Activated gamma-delta T cell treated with anti-CD3 and anti-CD28 coated beads, Interleukin-2, amount 50 U/mL, for 16 hours (primary cell): ENCODE data around the gene KLRC4.
"Not testable (repeated sequence)": the region's sequence is repeated elsewhere in the genome, so short reads cannot be mapped to it uniquely, and the experiment has no call there.

Experiments used
- DNase-seq: peaks from one replicate; pipeline ENCODE4 v3.0.0-alpha.2; 2020; ENCODE audit warnings: low read depth

Gene KLRC4

DNA sequence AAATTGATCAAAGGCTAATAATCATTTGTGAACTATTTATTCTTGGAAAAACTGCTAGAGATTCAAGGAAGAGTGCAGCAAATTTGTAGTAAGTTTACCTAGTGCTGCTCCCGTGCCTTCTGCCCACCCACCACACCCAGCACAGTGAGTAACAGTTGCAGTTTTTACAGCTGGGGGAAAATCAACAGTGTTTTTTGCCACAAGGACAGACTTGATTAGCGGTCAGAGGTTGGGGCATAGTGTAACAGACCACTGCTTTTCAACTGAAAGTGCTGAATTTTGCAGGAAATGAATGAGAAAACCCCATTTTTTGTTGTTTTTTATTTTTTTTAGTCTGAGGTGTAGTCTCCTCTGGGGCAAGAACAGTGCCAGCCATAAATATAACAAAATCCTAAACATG lies 12.3 kb downstream of the KLRC4 start:
- DNase-seq: no peak

DNA sequence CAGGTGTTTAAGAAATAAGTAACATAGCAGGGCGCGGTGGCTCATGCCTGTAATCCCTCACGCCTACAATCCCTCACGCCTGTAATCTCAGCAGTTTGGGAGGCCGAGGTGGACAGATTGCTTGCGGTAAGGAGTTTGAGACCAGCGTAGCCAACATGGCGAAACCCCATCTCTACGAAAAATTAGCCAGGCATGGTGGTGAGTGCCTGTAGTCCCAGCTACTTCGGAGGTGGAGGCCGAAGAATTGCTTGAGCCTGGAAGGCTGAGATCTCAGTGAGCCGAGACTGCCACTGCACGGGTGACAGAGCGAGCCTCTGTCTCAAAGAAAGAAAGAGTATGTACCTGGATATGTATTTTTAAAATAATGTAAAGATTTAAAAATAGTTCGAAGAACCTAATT lies 13.4 kb downstream of the KLRC4 start:
- DNase-seq: not testable (repeated sequence)

DNA sequence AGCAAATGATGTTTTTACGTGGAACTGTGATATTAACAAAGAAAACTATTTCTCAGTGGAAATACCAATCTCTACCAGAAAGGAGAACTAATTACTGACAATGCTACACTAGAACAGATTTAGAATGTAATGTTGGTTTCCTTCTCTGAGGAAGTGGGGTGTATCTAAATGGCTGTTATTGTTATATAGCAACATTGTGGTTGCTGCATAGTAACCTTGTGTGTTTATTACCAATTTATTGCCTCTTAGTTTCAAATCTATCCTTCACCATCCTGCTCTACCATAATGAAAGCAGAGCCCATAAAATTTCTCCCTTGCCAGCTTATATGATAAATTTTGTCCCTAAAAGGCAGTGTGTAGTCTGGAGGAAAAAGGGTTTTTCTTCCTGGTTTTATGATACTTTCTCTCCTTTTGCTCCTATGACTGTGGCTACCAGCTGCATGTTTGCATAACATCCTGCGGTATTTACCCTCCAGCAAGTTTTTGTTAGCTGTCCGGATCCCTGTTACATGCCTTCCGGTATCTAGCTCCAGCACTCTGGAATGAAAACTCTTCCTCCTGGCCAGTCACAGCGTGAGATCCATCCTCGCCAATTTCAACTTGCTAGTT lies 14.1 kb downstream of the KLRC4 start:
- DNase-seq: no peak

DNA sequence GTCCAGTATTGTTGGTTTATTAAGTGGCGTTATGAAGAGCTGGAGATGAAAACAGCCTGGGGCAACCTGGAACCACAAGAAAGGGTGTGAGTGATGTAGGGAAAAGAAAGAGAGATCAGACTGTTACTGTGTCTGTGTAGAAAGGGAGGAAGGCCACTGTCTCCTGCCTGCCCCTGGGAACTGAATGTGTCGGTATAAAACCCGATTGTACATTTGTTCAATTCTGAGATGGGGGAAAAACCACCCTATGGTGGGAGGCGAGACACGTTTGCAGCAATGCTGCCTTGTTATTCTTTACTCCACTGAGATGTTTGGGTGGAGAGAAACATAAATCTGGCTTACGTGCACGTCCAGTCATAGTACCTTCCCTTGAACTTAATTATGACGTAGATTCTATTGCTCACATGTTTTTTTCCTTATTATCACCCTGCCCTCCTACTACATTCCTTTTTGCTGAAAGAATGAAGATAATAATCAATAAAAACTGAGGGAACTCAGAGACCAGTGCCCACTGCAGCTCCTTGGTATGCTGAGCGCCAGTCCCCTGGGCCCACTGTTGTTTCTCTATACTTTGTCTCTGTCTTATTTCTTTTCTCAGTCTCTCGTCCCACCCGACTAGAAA lies 14.9 kb downstream of the KLRC4 start:
- DNase-seq: not testable (repeated sequence)

DNA sequence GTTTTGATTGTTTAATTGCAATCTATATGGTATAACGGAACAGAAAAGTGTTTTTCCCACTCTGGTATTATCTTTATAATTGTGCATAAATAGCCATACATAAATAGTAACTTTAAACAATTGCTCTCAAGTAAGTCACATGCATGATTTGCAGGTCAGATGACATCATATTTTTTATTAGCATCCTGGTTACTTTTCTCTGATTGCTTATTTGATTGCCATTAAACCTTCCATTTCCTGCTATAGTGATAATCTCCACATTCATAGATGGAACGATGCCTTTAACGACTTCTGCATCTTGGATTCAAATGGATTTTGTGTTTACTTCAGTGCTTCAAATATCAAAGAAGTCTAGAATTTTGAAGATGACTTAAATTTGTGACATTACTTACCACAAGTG lies 16.3 kb downstream of the KLRC4 start:
- no peak for DNase-seq

DNA sequence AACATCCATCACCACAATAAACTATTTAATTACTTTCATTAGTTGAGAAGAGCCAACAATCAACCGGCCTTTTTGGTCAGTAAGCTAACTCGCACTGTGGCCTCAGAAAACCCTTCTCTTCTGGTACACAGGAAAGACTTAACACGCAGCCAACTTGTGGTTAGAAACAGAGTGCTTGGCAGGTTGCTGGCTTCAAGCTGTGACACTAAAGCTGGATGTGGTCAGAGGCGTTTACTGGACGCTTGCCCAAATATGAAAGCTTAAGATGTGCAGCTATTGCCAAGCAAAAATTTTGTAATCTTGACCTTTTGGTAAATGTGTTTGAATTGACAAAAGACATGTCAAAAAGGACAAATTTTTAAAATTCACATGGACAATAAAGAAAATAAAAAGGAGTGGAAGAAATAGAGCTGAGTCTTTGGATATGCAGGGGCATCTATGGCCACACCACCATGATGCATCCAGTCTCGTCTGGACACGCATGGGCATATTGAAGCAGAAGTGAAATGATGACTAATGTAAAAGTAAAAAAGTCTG lies 17.1 kb downstream of the KLRC4 start:
- DNase-seq: no peak

DNA sequence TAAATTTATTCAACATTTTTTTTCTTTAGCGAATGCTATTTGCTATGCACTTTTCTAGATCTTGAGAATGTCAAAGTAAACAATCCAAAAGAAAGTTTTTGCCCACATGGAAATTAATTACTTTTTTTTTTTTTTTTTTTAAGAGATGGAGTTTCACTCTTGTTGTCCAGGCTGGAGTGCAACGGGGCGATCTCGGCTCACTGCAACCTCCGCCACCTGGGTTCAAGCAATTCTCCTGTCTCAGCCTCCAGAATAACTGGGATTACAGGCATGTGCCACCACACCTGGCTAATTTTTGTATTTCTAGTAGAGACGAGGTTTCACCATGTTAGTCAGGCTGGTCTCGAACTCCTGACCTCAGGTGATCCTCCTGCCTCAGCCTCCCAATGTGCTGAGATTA lies 18.6 kb downstream of the KLRC4 start:
- not testable (repeated sequence) for DNase-seq

DNA sequence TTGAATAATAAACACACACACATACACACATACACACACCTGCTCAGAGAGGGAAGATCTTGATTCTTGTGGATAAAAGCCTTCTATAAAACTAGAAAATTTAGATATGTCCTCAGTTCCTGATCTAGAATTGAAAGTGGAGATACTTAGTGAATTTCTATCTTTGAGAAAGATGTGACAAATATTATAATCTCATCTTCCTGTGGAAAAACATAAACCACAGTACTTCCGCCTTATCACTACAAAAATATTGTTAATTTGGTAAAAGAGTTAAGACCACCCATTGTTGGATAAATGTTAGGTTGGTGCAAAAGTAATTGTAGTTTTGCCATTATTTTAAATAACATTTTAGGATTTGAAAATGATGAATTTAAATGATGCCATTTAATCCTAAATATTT lies 19.7 kb downstream of the KLRC4 start, which contains the start of gene KLRK1:
KLRK1 (minus strand) TSS at position 138 of the 400 bp plus-strand sequence. CDS start 1,231 bp downstream, outside the sequence.
- DNase-seq: no peak

DNA sequence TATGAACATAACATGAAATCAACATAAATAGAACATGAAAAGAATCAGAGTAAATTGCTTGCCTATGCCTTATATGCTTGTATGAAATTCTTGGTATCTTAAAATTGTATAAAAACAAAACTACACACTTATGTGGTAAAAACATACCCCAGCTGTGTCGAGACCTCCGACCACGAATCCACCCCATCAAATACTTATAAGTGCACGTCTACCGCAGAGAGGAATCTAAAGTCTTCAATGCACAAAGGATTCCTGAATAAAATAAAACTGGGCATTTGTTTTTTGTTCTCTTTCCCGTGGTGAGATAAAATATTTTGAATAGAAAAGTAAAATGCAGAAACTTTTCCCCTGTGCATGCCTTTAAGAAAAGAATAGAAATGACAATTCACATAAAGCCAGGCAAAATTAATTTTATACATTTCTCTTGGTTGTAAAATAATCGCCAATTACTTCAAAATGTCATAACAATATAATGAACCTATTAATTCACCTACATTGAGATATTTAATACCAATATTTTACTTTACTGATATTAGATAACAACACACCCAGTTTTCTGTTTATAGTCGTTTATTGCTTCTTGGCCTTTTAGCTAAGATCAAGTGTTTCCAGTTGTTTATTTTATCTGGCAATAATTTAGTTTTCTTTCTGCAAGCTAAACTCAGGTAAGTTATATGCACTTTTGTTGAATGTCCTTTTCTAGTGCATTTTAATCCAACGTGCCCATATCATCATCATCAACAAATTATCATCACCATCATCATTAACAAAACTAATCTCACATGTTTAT lies 20.7 kb downstream of the KLRC4 start:
- no peak for DNase-seq

DNA sequence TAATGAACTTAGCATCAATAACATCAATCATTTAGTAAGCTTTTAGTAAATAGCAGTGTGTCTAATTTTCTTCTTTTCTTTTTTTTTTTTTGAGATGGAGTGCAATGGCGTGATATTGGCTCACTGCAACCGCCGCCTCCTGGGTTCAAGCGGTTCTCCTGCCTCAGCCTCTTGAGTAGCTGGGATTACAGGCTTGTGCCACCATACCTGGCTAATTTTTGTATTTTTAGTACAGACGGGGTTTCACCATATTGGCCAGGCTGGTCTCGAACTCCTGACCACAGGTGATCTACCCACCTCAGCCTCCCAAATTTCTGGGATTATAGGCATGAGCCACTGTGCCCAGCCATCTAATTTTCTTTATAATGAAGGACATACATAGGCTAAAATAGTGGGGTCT lies 22.1 kb downstream of the KLRC4 start:
- DNase-seq: not testable (repeated sequence)

DNA sequence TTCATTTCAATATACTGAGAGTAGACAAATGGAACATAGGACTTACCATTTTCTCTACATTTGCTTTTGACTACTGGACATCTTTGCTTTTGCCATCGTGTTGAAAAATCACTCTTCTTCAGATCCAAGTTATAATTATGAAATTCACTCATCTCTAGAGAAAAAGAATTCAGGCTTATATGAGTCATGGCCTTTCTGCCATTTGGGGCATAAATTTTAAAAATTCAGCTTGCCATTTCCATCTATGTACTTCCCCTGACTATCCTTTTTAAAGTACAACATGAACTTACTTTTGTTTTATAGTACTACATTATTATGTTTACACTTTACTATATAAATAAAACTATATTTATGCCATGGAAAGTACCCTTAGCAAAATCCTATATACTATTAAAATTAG lies 22.7 kb downstream of the KLRC4 start:
- no peak for DNase-seq

DNA sequence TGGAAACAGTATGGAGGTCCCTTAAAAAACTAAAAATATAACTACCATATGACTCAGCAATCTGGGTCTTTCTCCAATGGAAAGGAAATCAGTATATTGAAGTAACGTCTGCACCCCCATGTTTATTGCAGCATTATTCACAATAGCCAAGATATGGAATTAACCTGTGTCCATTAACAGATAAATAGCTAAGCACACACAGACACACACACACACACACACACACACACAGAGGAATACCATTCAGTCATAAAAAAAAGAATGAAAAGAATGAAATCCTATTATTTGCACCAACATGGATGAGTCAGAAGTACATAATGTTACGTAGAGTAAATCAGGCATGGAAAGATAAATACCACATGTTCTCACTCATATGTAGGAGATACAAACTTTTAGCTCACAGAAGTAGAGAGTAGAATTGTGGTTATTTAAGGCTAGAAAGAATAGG lies 24.4 kb downstream of the KLRC4 start:
- no peak for DNase-seq

DNA sequence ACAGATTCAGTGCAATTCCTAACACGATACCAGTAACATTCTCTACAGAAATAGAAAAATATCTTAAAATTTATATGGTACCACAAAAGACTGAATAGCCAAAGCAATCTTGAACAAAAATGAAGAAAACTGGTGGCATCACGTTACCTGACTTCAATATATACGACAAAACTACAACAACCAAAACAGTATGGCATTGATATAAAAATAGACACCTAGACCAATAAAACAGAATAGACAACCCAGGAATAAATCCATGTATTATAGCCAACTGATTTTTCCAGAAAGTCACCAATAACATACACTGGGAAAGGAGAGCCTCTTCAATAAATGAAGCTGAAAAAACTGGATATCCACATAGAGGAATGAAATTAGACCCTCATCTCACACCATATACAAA lies 25.4 kb downstream of the KLRC4 start:
- no peak for DNase-seq

DNA sequence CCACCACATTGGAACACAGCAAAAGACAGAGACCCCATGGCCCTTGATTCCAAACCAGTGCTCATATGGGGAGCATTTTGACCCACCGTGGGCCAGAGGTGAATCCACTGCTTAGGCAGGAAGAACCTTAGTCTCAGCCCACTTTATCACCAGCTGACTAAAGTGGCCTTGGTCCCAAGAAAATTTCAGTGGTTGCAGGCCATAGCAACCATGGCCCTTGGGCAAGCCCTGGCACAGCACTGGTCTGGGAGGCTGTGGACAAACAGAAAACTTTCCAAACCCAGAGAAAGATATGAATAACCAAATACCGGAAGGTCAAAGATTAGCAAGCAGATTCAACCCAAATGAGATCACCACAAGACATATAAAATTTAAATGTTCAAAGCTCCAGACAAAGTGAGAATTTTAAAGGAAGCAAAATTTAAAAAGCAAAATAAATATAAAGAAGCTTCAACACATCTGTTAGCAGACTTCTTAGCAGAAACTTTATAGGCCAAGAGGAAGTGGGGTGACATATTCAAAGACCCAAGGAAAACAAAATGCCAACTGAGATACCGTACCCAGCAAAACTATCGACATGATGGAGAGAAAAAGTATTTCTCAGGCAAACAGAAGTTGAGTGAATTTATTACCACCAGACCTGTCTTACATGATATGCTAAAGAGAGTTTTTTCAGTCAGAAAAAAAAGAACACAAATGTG lies 27.5 kb downstream of the KLRC4 start:
- no peak for DNase-seq

DNA sequence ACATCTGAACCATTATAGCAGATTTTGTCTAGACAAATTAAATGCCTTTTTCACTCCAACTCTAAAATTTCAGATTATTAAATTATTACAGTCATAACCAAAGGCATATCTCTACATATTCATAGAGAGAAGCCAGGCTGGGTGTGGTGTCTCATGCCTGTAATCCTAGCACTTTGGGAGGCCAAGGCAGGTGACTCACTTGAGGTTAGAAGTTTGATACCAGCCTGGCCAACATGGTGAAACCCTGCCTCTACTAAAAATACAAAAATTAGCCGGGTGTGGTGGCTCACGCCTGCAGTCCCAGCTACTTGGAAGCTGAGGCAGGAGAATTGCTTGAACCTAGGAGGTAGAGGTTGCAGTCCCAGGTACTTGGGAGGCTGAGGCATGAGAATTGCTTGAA lies 30.8 kb downstream of the KLRC4 start:
- not testable (repeated sequence) for DNase-seq

DNA sequence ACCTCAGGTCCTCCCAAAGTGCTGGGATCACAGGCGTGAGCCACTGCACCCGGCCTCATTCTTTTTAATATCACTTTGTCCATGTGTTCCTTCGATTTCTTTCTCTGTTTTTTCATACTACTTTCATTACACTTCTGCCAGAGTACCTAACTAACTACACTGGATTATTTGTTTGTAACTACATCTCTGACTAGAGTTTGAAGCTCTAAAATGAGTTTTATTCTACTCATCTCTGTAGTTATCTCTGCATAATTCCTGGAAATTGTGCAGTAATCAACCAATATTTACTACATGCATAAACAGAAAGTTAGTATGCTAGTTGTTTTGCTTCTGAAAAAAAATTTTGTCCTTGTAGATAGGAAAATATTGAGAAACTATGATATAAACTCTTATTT lies 34.9 kb downstream of the KLRC4 start:
- no peak for DNase-seq

DNA sequence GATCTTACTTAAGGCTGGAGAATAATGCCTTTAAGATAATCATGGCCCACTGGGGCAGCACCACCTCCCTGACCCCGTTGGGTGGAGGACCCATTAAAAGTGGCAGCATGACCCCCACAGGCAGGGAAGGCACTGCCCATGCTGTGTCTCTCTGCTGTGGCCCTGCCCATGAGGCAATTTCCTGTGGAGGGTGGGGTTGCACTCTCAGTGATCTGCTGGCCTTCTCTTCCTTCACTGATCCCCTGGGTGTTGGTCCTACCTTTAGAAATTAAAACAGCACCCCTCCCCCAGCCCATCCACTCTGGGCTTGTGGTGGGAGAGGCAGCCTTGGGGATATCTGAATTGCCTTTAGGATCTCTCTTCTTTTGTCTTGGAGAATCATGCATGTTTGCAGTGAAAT lies 37.0 kb downstream of the KLRC4 start:
- no peak for DNase-seq

DNA sequence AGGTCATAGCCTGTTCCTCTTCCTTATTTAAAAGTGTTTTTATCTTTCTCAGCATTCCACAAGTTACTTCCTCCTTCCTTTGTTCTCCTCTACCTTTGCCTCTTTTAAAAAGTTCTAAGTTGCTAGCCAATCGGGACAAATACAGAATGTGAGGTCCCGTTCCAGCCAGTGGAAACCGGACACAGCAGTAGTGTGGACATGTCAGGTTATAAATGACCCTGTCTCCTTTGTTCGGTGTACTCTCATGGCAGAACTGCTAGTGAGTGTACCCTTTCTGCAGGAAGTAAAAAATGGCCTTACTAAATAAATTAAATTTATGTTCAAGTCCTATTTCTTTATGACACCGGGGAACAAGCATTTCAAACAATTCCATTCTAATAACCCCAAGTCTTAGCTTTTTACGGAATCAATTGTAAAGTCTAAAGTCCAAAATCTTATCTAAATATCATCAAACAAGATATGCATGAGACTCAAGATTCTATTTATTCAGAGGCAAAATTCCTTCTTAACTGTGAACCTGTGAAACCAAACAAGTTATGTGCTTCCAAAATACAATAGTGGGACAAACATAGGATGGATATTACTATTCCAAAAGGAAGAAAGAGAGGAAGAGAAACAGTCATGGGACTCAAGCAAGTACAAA lies 37.5 kb downstream of the KLRC4 start:
- not testable (repeated sequence) for DNase-seq

DNA sequence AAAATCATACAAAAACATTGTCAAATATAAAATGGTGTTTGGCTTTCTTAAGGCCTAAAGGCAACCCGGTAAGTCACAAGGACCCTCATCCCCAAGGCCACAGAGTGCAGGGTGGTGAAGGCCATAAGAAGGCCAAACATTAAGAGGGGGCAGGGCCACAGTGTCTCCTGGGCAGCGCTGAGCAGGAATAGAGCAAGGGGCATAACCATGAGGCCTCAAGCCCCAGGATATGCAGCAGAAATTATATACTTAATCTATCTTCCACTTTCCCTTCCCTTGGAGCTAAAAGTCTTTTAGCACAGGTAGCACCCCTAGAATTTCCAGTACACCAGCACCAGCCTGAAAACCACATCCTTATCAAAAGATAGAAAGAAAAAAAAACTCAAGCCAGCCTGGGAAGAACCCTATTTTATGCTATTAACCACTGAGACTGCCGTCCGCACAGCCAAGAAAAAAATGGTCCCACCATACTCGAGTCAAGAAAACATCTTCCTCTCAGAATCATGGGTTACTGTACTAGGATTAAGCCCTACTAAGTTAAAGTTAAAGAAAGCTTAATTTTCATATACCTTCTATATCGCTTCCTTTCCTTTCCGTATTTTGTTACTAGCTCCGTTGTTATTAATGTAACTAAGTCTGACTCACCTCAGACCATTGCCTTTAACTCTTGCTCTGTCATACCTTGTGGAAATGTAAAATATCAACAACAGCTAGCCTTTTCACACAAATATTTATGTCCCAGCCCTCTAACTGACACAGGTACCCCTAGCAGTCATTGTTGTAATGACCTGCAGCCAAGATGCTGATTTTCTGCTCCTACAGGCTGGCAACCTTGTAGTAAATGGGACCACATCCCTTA lies 39.8 kb downstream of the KLRC4 start:
- DNase-seq: no peak

DNA sequence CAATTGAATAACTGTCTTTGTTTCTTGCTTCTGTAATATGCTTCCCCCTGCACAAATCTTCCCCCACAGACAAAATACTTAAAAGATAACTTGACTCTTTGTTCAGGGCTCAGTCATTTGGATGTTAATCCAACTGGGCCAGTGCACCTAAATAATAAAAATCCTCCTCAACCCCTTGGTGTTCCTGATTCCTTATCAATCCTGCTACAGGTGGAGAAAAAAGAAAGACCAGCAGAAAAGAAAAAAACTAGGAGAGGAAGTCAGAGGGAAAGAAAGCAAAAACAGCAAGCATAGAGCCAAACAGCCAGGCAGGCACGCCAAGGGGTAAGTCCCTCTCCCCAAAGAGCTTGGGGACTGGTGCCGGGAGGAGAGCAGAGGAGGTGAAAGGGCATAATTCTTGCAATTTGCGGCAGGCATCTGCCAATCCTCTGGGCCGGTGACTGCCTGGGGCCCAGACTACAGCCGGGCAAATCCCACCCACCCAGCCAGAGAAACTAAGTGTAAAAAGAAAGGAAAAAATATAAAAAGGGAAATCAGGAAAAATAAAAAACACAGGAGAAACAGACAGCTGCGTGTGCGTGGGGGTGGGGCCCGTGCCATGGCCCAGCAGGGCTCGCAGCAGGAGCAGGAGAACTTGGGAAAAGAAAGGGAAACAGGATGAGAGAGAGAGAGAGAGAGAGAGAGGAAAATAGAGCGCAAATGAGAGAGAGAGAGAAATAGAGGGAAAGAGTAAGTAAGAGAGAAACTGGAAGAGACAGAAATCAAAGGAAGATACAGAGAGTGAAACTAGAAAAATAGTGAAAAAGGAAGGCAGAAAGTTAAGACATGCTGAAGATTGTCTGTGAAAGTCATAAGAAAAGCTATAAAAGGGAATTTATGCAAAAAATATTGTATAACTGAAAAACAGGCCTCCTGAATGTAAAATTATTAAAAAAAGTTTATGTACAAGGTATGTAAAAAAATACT lies 41.1 kb downstream of the KLRC4 start:
- DNase-seq: no peak
